Umbilical cord (tissue), 2 donors: ENCODE measurements around the gene UTP14A. TPM values are rescaled to one million over a fixed set of nuclear protein-coding genes. Genes with fewer than 3 reads are reported as not detected.
"Not testable (repeated sequence)": the region's sequence is repeated elsewhere in the genome, so short reads cannot be mapped to it uniquely, and the experiment has no call there.

ENCODE experiments used
- DNase-seq: peaks from one replicate; pipeline ENCODE4 v3.0.0-alpha.2; 2015; ENCODE audit warnings: low spot score
- total RNA-seq: library from RNA; depleted of rRNA; stranded (reverse); fragments of >200 nt; gene quantifications from one replicate; pipeline ENCODE4 v1.2.3, GENCODE V29; 2014; ENCODE audit warnings: low replicate concordance; ENCODE audit not compliant: insufficient read depth

Gene UTP14A, protein sequence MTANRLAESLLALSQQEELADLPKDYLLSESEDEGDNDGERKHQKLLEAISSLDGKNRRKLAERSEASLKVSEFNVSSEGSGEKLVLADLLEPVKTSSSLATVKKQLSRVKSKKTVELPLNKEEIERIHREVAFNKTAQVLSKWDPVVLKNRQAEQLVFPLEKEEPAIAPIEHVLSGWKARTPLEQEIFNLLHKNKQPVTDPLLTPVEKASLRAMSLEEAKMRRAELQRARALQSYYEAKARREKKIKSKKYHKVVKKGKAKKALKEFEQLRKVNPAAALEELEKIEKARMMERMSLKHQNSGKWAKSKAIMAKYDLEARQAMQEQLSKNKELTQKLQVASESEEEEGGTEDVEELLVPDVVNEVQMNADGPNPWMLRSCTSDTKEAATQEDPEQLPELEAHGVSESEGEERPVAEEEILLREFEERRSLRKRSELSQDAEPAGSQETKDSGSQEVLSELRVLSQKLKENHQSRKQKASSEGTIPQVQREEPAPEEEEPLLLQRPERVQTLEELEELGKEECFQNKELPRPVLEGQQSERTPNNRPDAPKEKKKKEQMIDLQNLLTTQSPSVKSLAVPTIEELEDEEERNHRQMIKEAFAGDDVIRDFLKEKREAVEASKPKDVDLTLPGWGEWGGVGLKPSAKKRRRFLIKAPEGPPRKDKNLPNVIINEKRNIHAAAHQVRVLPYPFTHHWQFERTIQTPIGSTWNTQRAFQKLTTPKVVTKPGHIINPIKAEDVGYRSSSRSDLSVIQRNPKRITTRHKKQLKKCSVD
- total RNA-seq, result 9.6 TPM

GRCh38 chrX:129905787-129906580 lies at the start of gene UTP14A:
TSS of gene UTP14A (plus strand) at chrX:129906164. CDS start at chrX:129906211, 47 bp downstream.
- peak; percentile 96 for DNase-seq

DNA sequence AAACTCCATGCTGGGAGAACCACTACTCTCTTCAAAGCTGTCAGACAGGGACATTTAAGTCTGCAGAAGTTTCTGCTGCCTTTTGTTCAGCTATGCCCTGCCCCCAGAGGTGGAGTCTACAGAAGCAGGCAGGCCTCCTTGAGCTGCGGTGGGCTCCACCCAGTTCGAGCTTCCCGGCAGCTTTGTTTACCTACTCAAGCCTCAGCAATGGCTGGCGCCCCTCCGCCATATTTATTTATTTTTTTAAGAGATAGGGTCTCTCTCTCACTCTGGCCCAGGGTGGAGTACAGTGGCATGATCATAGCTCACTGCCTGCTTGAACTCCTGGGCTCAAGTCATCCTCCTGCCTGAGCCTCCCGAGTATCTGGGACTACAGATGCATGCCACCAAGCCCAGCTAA lies 46.8 kb upstream of the UTP14A start:
- DNase-seq, result not testable (repeated sequence)

DNA sequence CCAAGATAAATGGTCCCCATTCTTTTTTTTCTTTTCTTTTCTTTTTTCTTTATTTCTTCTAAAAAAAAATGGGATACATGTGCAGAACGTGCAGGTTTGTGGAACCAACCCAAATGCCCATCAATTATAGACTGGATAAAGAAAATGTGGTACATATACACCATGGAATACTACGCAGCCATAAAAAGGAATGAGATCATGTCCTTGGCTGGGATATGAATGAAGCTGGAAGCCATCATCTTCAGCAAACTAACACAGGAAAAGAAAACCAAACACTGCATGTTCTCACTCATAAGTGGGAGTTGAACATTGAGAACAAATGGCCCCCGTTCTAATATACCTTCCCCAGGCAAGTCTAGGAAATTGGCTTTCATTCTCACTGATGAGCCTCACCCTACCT lies 39.6 kb upstream of the UTP14A start:
- not testable (repeated sequence) for DNase-seq

- no peak for DNase-seq
These were observed 33.4 kb upstream of the UTP14A start for GRCh38 chrX:129872524-129872923.

- DNase-seq, result no peak
These were observed 30.3 kb upstream of the UTP14A start for GRCh38 chrX:129875669-129876068.

DNA sequence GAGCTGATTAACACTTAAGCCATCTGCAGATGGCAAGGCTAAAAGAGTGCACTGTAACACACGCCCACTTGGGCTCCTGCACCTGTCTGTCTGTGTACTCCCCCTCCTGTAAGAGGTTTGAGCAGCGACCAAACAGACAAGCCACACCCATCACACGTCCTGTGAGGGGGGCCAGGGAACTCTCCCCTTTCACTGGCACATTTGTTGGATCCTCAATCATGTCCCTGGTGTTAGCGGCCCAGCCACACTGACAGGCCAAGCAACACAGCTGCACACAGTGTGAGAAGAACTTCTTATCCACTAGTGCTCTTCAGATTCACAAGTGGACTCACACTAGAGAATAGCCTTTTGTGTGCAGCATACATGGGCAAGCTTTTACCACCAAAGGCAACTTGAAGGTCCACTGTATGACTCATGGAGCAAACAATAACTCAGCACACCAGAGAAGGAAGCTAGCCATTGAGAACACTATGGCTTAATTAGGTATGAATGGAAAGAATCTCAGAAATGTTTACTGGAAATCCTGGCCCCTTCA lies 29.1 kb upstream of the UTP14A start:
- DNase-seq, result no peak

GRCh38 chrX:129877401-129877800 lies 28.6 kb upstream of the UTP14A start:
- DNase-seq, result no peak

- DNase-seq, result no peak
These were observed 5.9 kb upstream of the UTP14A start for GRCh38 chrX:129900054-129900453.

- DNase-seq, result no peak
These were observed 2.7 kb downstream of the UTP14A start for GRCh38 chrX:129908636-129909035.

- DNase-seq, result peak; percentile 73
These were observed 19.5 kb downstream of the UTP14A start for GRCh38 chrX:129925305-129926092.

GRCh38 chrX:129930941-129931410 lies 25.0 kb downstream of the UTP14A start:
- no peak for DNase-seq

DNA sequence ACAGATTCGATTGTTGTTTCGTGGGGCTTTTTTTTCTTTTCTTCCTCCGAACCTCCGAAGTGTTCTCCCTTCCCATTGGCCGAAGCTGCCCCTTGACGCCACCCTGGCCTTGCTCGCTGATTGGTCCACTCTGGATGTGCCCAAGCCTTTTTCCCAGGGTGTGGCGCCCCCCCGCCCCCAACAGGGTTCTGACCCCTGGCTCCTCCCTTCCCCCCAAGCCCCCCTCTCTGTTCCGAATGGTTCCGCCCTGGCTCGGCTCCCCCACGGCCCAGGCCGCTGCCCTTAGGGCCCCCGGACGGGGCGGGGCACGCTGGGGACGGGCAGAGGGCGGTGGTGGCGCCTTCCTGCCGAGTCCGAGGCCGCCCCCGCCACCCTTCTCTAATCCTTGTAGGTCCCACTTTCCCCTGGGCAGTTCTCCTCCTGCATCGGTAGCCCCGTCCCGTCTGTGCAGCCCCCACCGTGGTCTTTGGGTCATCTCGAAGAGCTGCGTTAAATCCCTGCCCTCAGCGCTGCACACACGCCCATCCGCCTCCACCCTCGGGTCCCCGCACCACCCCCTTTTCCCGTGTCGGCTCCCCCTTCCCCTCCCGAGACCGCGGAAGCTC lies 25.5 kb downstream of the UTP14A start:
- peak; percentile 95 for DNase-seq

- peak; percentile 88 for DNase-seq
These were observed 26.3 kb downstream of the UTP14A start for GRCh38 chrX:129932016-129932820.

DNA sequence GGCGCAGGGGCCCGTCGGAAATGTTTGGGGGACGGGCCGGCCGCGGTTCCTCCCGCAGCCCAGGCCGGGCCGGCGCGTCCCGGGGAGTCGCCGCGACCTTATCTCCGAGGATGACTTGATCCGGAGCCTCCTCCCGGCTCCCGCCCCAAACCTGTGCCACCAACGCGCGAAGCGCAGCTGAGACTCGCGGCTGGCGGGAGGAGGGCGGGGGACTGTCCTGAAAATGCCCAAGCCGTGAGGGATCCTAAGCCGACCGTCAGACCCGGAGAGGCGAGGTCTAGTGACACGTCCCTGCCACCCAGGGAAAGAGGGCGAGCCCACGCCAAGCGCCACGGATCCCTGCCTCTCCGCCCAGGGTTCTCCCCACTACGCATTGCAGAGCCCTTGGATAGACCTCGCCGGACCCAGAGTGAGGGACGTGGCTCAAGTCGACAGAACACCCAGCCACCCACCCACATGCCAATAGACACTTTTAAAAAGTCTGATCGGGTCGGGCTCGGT lies 26.9 kb downstream of the UTP14A start:
- DNase-seq, result peak; percentile 18

GRCh38 chrX:129933700-129934099 lies 27.7 kb downstream of the UTP14A start:
- no peak for DNase-seq

- no peak for DNase-seq
These were observed 28.5 kb downstream of the UTP14A start for GRCh38 chrX:129934461-129934860.

- no peak for DNase-seq
These were observed 29.0 kb downstream of the UTP14A start for GRCh38 chrX:129934952-129935351.

GRCh38 chrX:129938081-129938480 lies 32.1 kb downstream of the UTP14A start:
- no peak for DNase-seq

- peak; percentile 13 for DNase-seq
These were observed 34.0 kb downstream of the UTP14A start for GRCh38 chrX:129939986-129940385.
